PC-9 (cell line): Measurements from ENCODE around the gene ALX4. TPM values are rescaled to one million over a fixed set of nuclear protein-coding genes. Genes with fewer than 3 reads are reported as not detected.

Source experiments
- BruUV-seq: library from RNA; stranded (reverse); fragments of 400-500 nt; replicated peaks from 2 replicates; lab custom pipeline; 2021; lab: Mats Ljungman, UMichigan
- CTCF ChIA-PET: fragments of 300-600 bp; sonication (Branson Sonifier 250); formaldehyde crosslinking; loops from one replicate; lab custom pipeline; 2022; ENCODE audit warnings: antibody characterized with exemption; lab: Charles Lee
- POLR2A ChIA-PET: fragments of 300-600 bp; sonication (Branson Sonifier 250); formaldehyde crosslinking; loops from one replicate; lab custom pipeline; 2022; ENCODE audit warnings: antibody characterized with exemption; ENCODE audit not compliant: unreplicated experiment; lab: Charles Lee
- DNase-seq, 2 experiments: peaks; one replicate each; pipeline versions ENCODE4 v3.0.0 to v3.0.0-alpha.2; 2015 to 2022; ENCODE audit warnings: mixed read lengths in 1 of 2
- H2AFZ ChIP-seq: fragments of 200-600 bp; sonication (generic); 2 replicates; pipeline ENCODE4 v1.8.1; 2017; ENCODE audit warnings: antibody characterized with exemption
- H3F3A ChIP-seq: fragments of 200-600 bp; sonication (generic); 2 replicates; pipeline ENCODE4 v1.8.1; 2017; ENCODE audit warnings: antibody characterized with exemption, mild to moderate bottlenecking, low read depth; ENCODE audit not compliant: insufficient read depth
- H3K27ac ChIP-seq: fragments of 200-600 bp; sonication (generic); 2 replicates; pipeline ENCODE4 v1.6.1; 2016; ENCODE audit warnings: mixed run types
- H3K27me3 ChIP-seq: fragments of 200-600 bp; sonication (generic); 2 replicates; pipeline ENCODE4 v1.6.1; 2016; ENCODE audit warnings: low read depth, mixed run types; ENCODE audit not compliant: insufficient read depth
- H3K36me3 ChIP-seq: fragments of 200-600 bp; sonication (generic); 2 replicates; pipeline ENCODE4 v1.6.1; 2016; ENCODE audit warnings: low read depth, mixed run types
- H3K4me1 ChIP-seq: fragments of 200-600 bp; sonication (generic); replicated peaks from 2 replicates; pipeline ENCODE4 v1.6.1; 2016; ENCODE audit warnings: mixed run types; ENCODE audit not compliant: insufficient read depth
- H3K4me2 ChIP-seq: fragments of 200-600 bp; sonication (generic); 2 replicates; pipeline ENCODE4 v1.6.1; 2017; ENCODE audit warnings: mixed run types
- H3K4me3 ChIP-seq: fragments of 200-600 bp; sonication (generic); 2 replicates; pipeline ENCODE4 v1.6.1; 2016; ENCODE audit warnings: mixed run types
- H3K79me2 ChIP-seq: fragments of 200-600 bp; sonication (generic); 2 replicates; pipeline ENCODE4 v1.6.1; 2017; ENCODE audit warnings: low read depth, mixed run types
- H3K9me2 ChIP-seq: fragments of 200-600 bp; sonication (generic); 2 replicates; pipeline ENCODE4 v1.8.1; 2017; ENCODE audit warnings: mild to moderate bottlenecking; ENCODE audit not compliant: insufficient read depth
- H3K9me3 ChIP-seq: fragments of 200-600 bp; sonication (generic); 2 replicates; pipeline ENCODE4 v1.8.1; 2016; ENCODE audit warnings: low read depth; ENCODE audit not compliant: insufficient read depth
- H4K20me1 ChIP-seq: fragments of 200-600 bp; sonication (generic); 2 replicates; pipeline ENCODE4 v1.8.1; 2017; ENCODE audit not compliant: insufficient read depth
- CTCF ChIP-seq: fragments of 200-600 bp; sonication (generic); conservative IDR thresholded peaks from 2 replicates; pipeline ENCODE4 v1.6.1; 2017; ENCODE audit warnings: mixed run types, antibody characterized with exemption, mild to moderate bottlenecking, moderate library complexity
- EZH2 ChIP-seq: fragments of 200-600 bp; sonication (generic); IDR thresholded peaks from 2 replicates; pipeline ENCODE4 v1.8.0; 2017; ENCODE audit warnings: antibody characterized with exemption, low read depth
- intact Hi-C: fragments of 100-400 bp; cut with micrococcal nuclease; formaldehyde crosslinking; loops from one replicate; pipeline ENCODE4 v1.10.0; 2022; ENCODE audit not compliant: unreplicated experiment
- total RNA-seq: library from RNA; stranded (reverse); gene quantifications from 2 replicates; pipeline ENCODE4 v1.2.3, GENCODE V29; 2021

ALX4 gene
- total RNA-seq, 1 experiment from 2014 or later = not detected

- Histone ChIP-seq H3K4me2 (no peak overlapping the region), H3K4me3 (no peak overlapping the region), H3K4me1 (no peaks in the 10 kb centered on the region), H4K20me1 (no peaks in the 10 kb centered on the region), H3K27ac (no peak overlapping the region), H3K27me3 (peaks cover 7% of the 10 kb centered on the region; the same call in 1 of the 2 replicates), H2AFZ (no peak overlapping the region), H3F3A (no peaks in the 10 kb centered on the region), H3K9me2 (no peaks in the 10 kb centered on the region), H3K9me3 (no peaks in the 10 kb centered on the region), H3K36me3 (no peaks in the 10 kb centered on the region), H3K79me2 (no peaks in the 10 kb centered on the region)
- TF ChIP-seq CTCF (no peak), EZH2 (no peak)
- ChIA-PET CTCF (no interaction called here), POLR2A (no interaction called here)
- intact Hi-C loops = no loop called here
- BruUV-seq = no TSS peak
- no peak for DNase-seq
Measured at GRCh38 chr11:44351006-44351660, 41.2 kb upstream of the ALX4 start.

- intact Hi-C loops = no loop called here
- Histone ChIP-seq H3K79me2 (no peaks in the 10 kb centered on the region), H3K4me1 (no peaks in the 10 kb centered on the region), H3F3A (no peaks in the 10 kb centered on the region), H3K4me3 (no peak overlapping the region), H3K27ac (no peak overlapping the region), H3K36me3 (no peaks in the 10 kb centered on the region), H3K27me3 (peaks cover 21% of the 10 kb centered on the region), H2AFZ (no peak overlapping the region), H4K20me1 (no peaks in the 10 kb centered on the region), H3K4me2 (no peak overlapping the region), H3K9me3 (no peaks in the 10 kb centered on the region), H3K9me2 (no peaks in the 10 kb centered on the region)
- ChIA-PET POLR2A (no interaction called here), CTCF (no interaction called here)
- no TSS peak for BruUV-seq
- no peak for TF ChIP-seq EZH2
- no peak for TF ChIP-seq CTCF
- DNase-seq = no peak
Measured at GRCh38 chr11:44349328-44349727, 39.4 kb upstream of the ALX4 start.

- no peaks in the 10 kb centered on the region for H3K9me2 ChIP-seq
Measured at GRCh38 chr11:44348721-44349120, 38.8 kb upstream of the ALX4 start.

More at GRCh38 chr11:44348721-44349120, 38.8 kb upstream of the ALX4 start:
- Histone ChIP-seq H3K79me2 (no peaks in the 10 kb centered on the region), H3K4me2 (no peak overlapping the region), H3K27me3 (peaks cover 27% of the 10 kb centered on the region), H3K4me1 (no peaks in the 10 kb centered on the region), H2AFZ (no peak overlapping the region), H3K9me3 (no peaks in the 10 kb centered on the region), H3K4me3 (no peak overlapping the region), H3K27ac (no peak overlapping the region), H3F3A (no peaks in the 10 kb centered on the region), H4K20me1 (no peaks in the 10 kb centered on the region), H3K36me3 (no peaks in the 10 kb centered on the region)
- BruUV-seq = no TSS peak
- POLR2A ChIA-PET = no interaction called here
- no peak for TF ChIP-seq CTCF
- no peak for TF ChIP-seq EZH2
- CTCF ChIA-PET = no interaction called here
- DNase-seq = no peak
- intact Hi-C loops = no loop called here
